Measurements from ENCODE around the gene RPL37. TPM values are rescaled to one million over a fixed set of nuclear protein-coding genes. Genes with fewer than 3 reads are reported as not detected.
A peak's percentile ranks its signal among the peaks of the same experiment; 100 is the strongest.

The RPL37 gene
- total and polyA plus RNA-seq, 9 of the 15 experiments (the other 6 are each of a cell fraction or from before 2014, with no cell fraction given) = 2,342 to 7,963 (median 4,091) TPM

GRCh38 chr5:40853632-40854192 lies 18.7 kb upstream of the RPL37 start (continued):
- peak; percentile 35; the same call in 1 of the 2 replicates for TF ChIP-seq PKNOX1 (IDR thresholded peaks at IDR 0.05)
- no peak for TF ChIP-seq PBX2 (CRISPR knock-in tag; IDR thresholded peaks at IDR 0.05; ENCODE audit: low read depth)
- TF ChIP-seq PBX2 (tag; conservative IDR thresholded peaks at IDR 0.05; ENCODE audit: low read depth) = peak; percentile 52
- TF ChIP-seq TOE1 (IDR thresholded peaks at IDR 0.05; ENCODE audit: borderline replicate concordance) = no peak
- no peak for TF ChIP-seq TOE1 (CRISPR knock-in tag; IDR thresholded peaks at IDR 0.05; ENCODE audit: borderline replicate concordance, low read depth)
- TF ChIP-seq SAP30 (IDR thresholded peaks at IDR 0.05; ENCODE audit: borderline replicate concordance, insufficient read depth, low read depth, low read length, poor library complexity, severe bottlenecking) = no peak
- no peak for TF ChIP-seq HMG20A (CRISPR knock-in tag; conservative IDR thresholded peaks at IDR 0.05)
- TF ChIP-seq PTRF (tag; IDR thresholded peaks at IDR 0.05) = no peak
- TF ChIP-seq ZNF174 (CRISPR knock-in tag; IDR thresholded peaks at IDR 0.05) = no peak
- no peak for TF ChIP-seq JUND (IDR thresholded peaks at IDR 0.05; ENCODE audit: borderline replicate concordance, low read depth, low read length)
- no peak for TF ChIP-seq JUND (tag; IDR thresholded peaks at IDR 0.05; ENCODE audit: borderline replicate concordance, low read depth, low read length)
- TF ChIP-seq NFIC (IDR thresholded peaks at IDR 0.05) = peak; percentile 78
- no peak for TF ChIP-seq E4F1 (CRISPR knock-in tag; IDR thresholded peaks at IDR 0.05; ENCODE audit: borderline replicate concordance)
- no peak for TF ChIP-seq RERE (CRISPR knock-in tag; IDR thresholded peaks at IDR 0.05; ENCODE audit: borderline replicate concordance)
